HepG2 (cell line): ENCODE measurements around the gene SLC9A9. TPM values are rescaled to one million over a fixed set of nuclear protein-coding genes. Genes with fewer than 3 reads are reported as not detected.

ENCODE experiments used
- ATAC-seq: fragments of 200-7000 bp; cut with Tn5 transposase; 3 replicates; pipeline ENCODE4 v1.9.1; 2020; ENCODE audit warnings: mild to moderate bottlenecking, moderate library complexity
- BruUV-seq: library from RNA; stranded (reverse); fragments of 400-500 nt; replicated peaks from 2 replicates; lab custom pipeline; 2021; lab: Mats Ljungman, UMichigan
- CTCF ChIA-PET: fragments of 300-600 bp; formaldehyde crosslinking; extraction: SDS; loops from one replicate; lab custom pipeline; 2021; ENCODE audit warnings: low total read pairs, inconsistent platforms, low intra/inter-chr PET ratio; lab: Yijun Ruan, JAX
- POLR2A ChIA-PET: fragments of 350-600 bp; sonication (Branson Sonifier 250); formaldehyde crosslinking; loops from one replicate; lab custom pipeline; 2020; ENCODE audit warnings: antibody characterized with exemption, inconsistent platforms; lab: Yijun Ruan, JAX
- DNase-seq: peaks from one replicate; pipeline ENCODE4 v3.0.0-alpha.2; 2015; ENCODE audit warnings: low spot score
- FAIRE-seq: peaks from 3 replicates; lab custom pipeline; 2011; peaks lifted over from hg19 to GRCh38; lab: Jason Lieb, UNC
- H2AFZ ChIP-seq: one replicate; pipeline ENCODE4 v1.6.1; 2011; ENCODE audit warnings: low read length, inconsistent platforms
- H3K27ac ChIP-seq: fragments of 300-600 bp; 3 replicates; pipeline ENCODE4 v1.8.0; 2011; ENCODE audit warnings: mixed run types, mild to moderate bottlenecking, mixed read lengths, low read length, inconsistent platforms; ENCODE audit not compliant: insufficient read depth; ENCODE audit errors: extremely low read length
- H3K27me3 ChIP-seq, 2 experiments: fragments of 200-600 bp in 1 of 2; 2 replicates in 1 of 2; 3 replicates in 1 of 2; pipeline versions ENCODE4 v1.6.0 to v1.8.0; 2011; ENCODE audit warnings: low read length in 2 of 2, mild to moderate bottlenecking in 2 of 2, moderate library complexity in 2 of 2, inconsistent platforms in 1 of 2; ENCODE audit not compliant: insufficient read depth in 2 of 2, control insufficient read depth in 1 of 2
- H3K36me3 ChIP-seq, 2 experiments: fragments of 200-600 bp in 1 of 2; replicated peaks in 1 of 2; 2 replicates in 1 of 2; 3 replicates in 1 of 2; pipeline versions ENCODE4 v1.5.1 to v1.8.0; 2011; ENCODE audit warnings: low read length in 2 of 2, inconsistent platforms in 1 of 2; ENCODE audit not compliant: insufficient read depth in 2 of 2, control insufficient read depth in 1 of 2
- H3K4me1 ChIP-seq: 2 replicates; pipeline ENCODE4 v1.5.1; 2012; ENCODE audit warnings: low read length, inconsistent platforms; ENCODE audit not compliant: insufficient read depth
- H3K4me2 ChIP-seq: 2 replicates; pipeline ENCODE4 v1.6.0; 2011; ENCODE audit warnings: low read depth, low read length, inconsistent platforms
- H3K4me3 ChIP-seq, 3 experiments: fragments of 200-600 bp in 1 of 3; sonication (generic), shearing (Covaris generic) in 1 of 3; replicated peaks in 1 of 3; 2 replicates each; pipeline ENCODE4 v1.5.1; 2011 to 2016; ENCODE audit warnings: low read length in 3 of 3, inconsistent platforms in 2 of 3, low read depth in 2 of 3, mild to moderate bottlenecking in 2 of 3, control low read depth in 1 of 3, mixed read lengths in 1 of 3; ENCODE audit not compliant: insufficient read depth in 1 of 3
- H3K79me2 ChIP-seq: one replicate; pipeline ENCODE4 v1.6.1; 2011; ENCODE audit warnings: low read length, inconsistent platforms; ENCODE audit not compliant: insufficient read depth
- H3K9ac ChIP-seq: 2 replicates; pipeline ENCODE4 v1.6.0; 2011; ENCODE audit warnings: mild to moderate bottlenecking, low read depth, low read length, inconsistent platforms; ENCODE audit not compliant: insufficient read depth
- H3K9me3 ChIP-seq: 2 replicates; pipeline ENCODE4 v1.5.1; 2012; ENCODE audit warnings: mild to moderate bottlenecking, low read length
- H4K20me1 ChIP-seq: 2 replicates; pipeline ENCODE4 v1.6.0; 2011; ENCODE audit warnings: inconsistent platforms, mild to moderate bottlenecking, low read length, moderate library complexity; ENCODE audit not compliant: insufficient read depth
- ARID2 ChIP-seq: sonication (generic); formaldehyde crosslinking; IDR thresholded peaks from 2 replicates; pipeline ENCODE4 v1.8.1; 2022; ENCODE audit warnings: mild to moderate bottlenecking, missing genetic modification reagents, borderline replicate concordance
- DNMT3B ChIP-seq: conservative IDR thresholded peaks from 2 replicates; pipeline ENCODE4 v1.6.1; 2016; ENCODE audit warnings: missing biosample characterization, control low read depth
- GPN1 ChIP-seq: sonication (generic); formaldehyde crosslinking; IDR thresholded peaks from 2 replicates; pipeline ENCODE4 v1.5.1; 2020; ENCODE audit warnings: missing genetic modification reagents, borderline replicate concordance
- HCFC1 ChIP-seq: fragments of 150-350 bp; IDR thresholded peaks from 2 replicates; pipeline ENCODE4 v1.6.1; 2014; ENCODE audit warnings: low read depth, low read length
- MIER2 ChIP-seq: IDR thresholded peaks from 2 replicates; pipeline ENCODE4 v1.6.1; 2016; ENCODE audit warnings: missing biosample characterization, missing genetic modification reagents
- MXD1 ChIP-seq: sonication (generic); formaldehyde crosslinking; IDR thresholded peaks from 2 replicates; pipeline ENCODE4 v1.4.0; 2020; ENCODE audit warnings: mild to moderate bottlenecking, missing genetic modification reagents
- PHF8 ChIP-seq: sonication (generic); formaldehyde crosslinking; IDR thresholded peaks from 2 replicates; pipeline ENCODE4 v1.5.0; 2020; ENCODE audit warnings: missing genetic modification reagents
- POLR2A ChIP-seq, 2 experiments: IDR thresholded peaks; 2 replicates each; pipeline ENCODE4 v1.6.1; 2011; ENCODE audit warnings: low read depth in 2 of 2, low read length in 2 of 2, mild to moderate bottlenecking in 1 of 2, moderate library complexity in 1 of 2; ENCODE audit not compliant: insufficient read depth in 1 of 2
- PPARG ChIP-seq: conservative IDR thresholded peaks from 2 replicates; pipeline ENCODE4 v1.6.1; 2016; ENCODE audit warnings: missing biosample characterization, missing genetic modification reagents
- SALL1 ChIP-seq: sonication (generic); formaldehyde crosslinking; IDR thresholded peaks from 2 replicates; pipeline ENCODE4 v1.8.0; 2022; ENCODE audit warnings: mild to moderate bottlenecking, missing genetic modification reagents
- SNAPC2 ChIP-seq: sonication (generic); formaldehyde crosslinking; IDR thresholded peaks from 2 replicates; pipeline ENCODE4 v1.8.1; 2022; ENCODE audit warnings: mild to moderate bottlenecking, missing genetic modification reagents
- TFAP4 ChIP-seq: sonication (generic); IDR thresholded peaks from 2 replicates; pipeline ENCODE4 v1.6.1; 2016; ENCODE audit warnings: low read depth, borderline replicate concordance
- TRAFD1 ChIP-seq: sonication (generic); formaldehyde crosslinking; IDR thresholded peaks from 2 replicates; pipeline ENCODE4 v1.5.1; 2020; ENCODE audit warnings: missing genetic modification reagents, mild to moderate bottlenecking, borderline replicate concordance
- ZFP36 ChIP-seq: fragments of 150-350 bp; IDR thresholded peaks from 2 replicates; pipeline ENCODE4 v1.6.1; 2018; ENCODE audit warnings: borderline replicate concordance, low read length, low read depth; ENCODE audit not compliant: partially characterized antibody
- ZFP36L2 ChIP-seq: sonication (generic); formaldehyde crosslinking; IDR thresholded peaks from 2 replicates; pipeline ENCODE4 v1.4.0; 2020; ENCODE audit warnings: missing genetic modification reagents
- ZNF292 ChIP-seq: sonication (generic); formaldehyde crosslinking; IDR thresholded peaks from 2 replicates; pipeline ENCODE4 v1.8.1; 2022; ENCODE audit warnings: mild to moderate bottlenecking, low read depth, missing genetic modification reagents, borderline replicate concordance
- ZNF33A ChIP-seq: sonication (generic); formaldehyde crosslinking; IDR thresholded peaks from 2 replicates; pipeline ENCODE4 v1.5.1; 2020; ENCODE audit warnings: missing genetic modification reagents, mild to moderate bottlenecking, moderate library complexity, borderline replicate concordance
- ZNF503 ChIP-seq: sonication (generic); formaldehyde crosslinking; IDR thresholded peaks from 2 replicates; pipeline ENCODE4 v1.4.0; 2020; ENCODE audit warnings: missing genetic modification reagents
- ZNF772 ChIP-seq: sonication (generic); formaldehyde crosslinking; IDR thresholded peaks from 2 replicates; pipeline ENCODE4 v1.5.0; 2020; ENCODE audit warnings: mild to moderate bottlenecking, missing genetic modification reagents
- WGBS: methylation state at CpG from one replicate; pipeline ENCODE4 v1.1.6; 2017; ENCODE audit warnings: low lambda C conversion rate; 5-methylcytosine and 5-hydroxymethylcytosine counted together
- in situ Hi-C: cut with HindIII; loops from 2 replicates; pipeline ENCODE4 v1.10.0; 2017; ENCODE audit warnings: low pct_unique_long_range_greater_than_20kb; ENCODE audit not compliant: extremely low pct_ligation_motif_present
- intact Hi-C: fragments of 100-400 bp; cut with micrococcal nuclease; formaldehyde crosslinking; loops from one replicate; pipeline ENCODE4 v1.10.0; 2022; ENCODE audit not compliant: unreplicated experiment
- polyA plus RNA-seq, 8 experiments: library from polyadenylated mRNA; depleted of rRNA in 3 of 8; stranded (reverse) in 7 of 8; unstranded in 1 of 8; fragments of >200 nt; fragmentation: Illumina TruSeq in 4 of 8; extraction: Trizol in 4 of 8; gene quantifications; 2 replicates each; pipeline versions ENCODE4 v1.2.1 to v1.2.3, GENCODE V29; 2011 to 2016; ENCODE audit warnings: low read depth in 4 of 8, missing spikeins in 1 of 8, mixed read lengths in 1 of 8; ENCODE audit not compliant: insufficient read depth in 1 of 8
- total RNA-seq, 5 experiments: library from RNA; depleted of rRNA; stranded (reverse); fragments of >200 nt; fragmentation: Illumina TruSeq; extraction: Trizol; gene quantifications; 2 replicates each; pipeline ENCODE4 v1.2.3, GENCODE V29; 2016; ENCODE audit warnings: low read depth in 1 of 5

Gene SLC9A9
- total and polyA plus RNA-seq, 2 of the 13 experiments (the other 11 are each of a cell fraction or from before 2014, with no cell fraction given), result not detected

GRCh38 chr3:143276592-143276991 is 571.7 kb downstream of the SLC9A9 start (continued):
- TF ChIP-seq PPARG (CRISPR knock-in tag), result no peak
- TF ChIP-seq ARID2 (CRISPR knock-in tag), result no peak

GRCh38 chr3:143273975-143274690 is 574.1 kb downstream of the SLC9A9 start:
- Histone ChIP-seq H3K4me1 (no peaks in the 10 kb centered on the region), H3K4me3 (no peak overlapping the region), H4K20me1 (no peaks in the 10 kb centered on the region), H3K4me2 (no peak overlapping the region), H3K79me2 (no peaks in the 10 kb centered on the region), H3K9ac (no peak overlapping the region), H2AFZ (no peak overlapping the region), H3K27me3 (no peaks in the 10 kb centered on the region), H3K36me3 (no peaks in the 10 kb centered on the region), H3K9me3 (no peaks in the 10 kb centered on the region), H3K27ac (no peak overlapping the region)
- in situ Hi-C loops, result no loop called here
- 13% methylated on average over 1 of the region's 1 CpG for WGBS
- ChIA-PET POLR2A (no interaction called here), CTCF (no interaction called here)
- DNase-seq, result no peak
- intact Hi-C loops, result no loop called here
- ATAC-seq, result no peak
- no TSS peak for BruUV-seq
- FAIRE-seq, result no peak
- TF ChIP-seq PHF8 (CRISPR knock-in tag) (no peak), ZNF503 (CRISPR knock-in tag) (no peak), TRAFD1 (CRISPR knock-in tag) (no peak), ZFP36 (no peak), DNMT3B (no peak), HCFC1 (no peak), ZNF292 (no peak), ZFP36L2 (no peak), ZNF772 (CRISPR knock-in tag) (no peak), TFAP4 (no peak), ZNF33A (CRISPR knock-in tag) (no peak), GPN1 (no peak), SNAPC2 (no peak), SALL1 (CRISPR knock-in tag) (no peak), POLR2A (IDR thresholded peaks at IDR 0.05; ENCODE audit: insufficient read depth in 1 of 2, low read depth in 2 of 2, low read length in 2 of 2) (no peak), MIER2 (CRISPR knock-in tag) (no peak), MXD1 (no peak)
